HL-60/S4 treated with retinoic acid at 250 ng/mL for 4 days and 3 days (cell line): Measurements from ENCODE around the gene MYO10.
"Not testable (repeated sequence)": the region's sequence is repeated elsewhere in the genome, so short reads cannot be mapped to it uniquely, and the experiment has no call there.

Source experiments
- in situ Hi-C: fragments of 300-500 bp; cut with MboI; formaldehyde crosslinking; loops from 2 replicates; pipeline ENCODE4 v1.7.0; 2022; ENCODE audit warnings: low sequenced_read_pairs

MYO10 gene

GRCh38 chr5:16831326-16831725 lies 104.8 kb downstream of the MYO10 start:
- in situ Hi-C loops = not testable (repeated sequence)

- in situ Hi-C loops = no loop called here
Measured at GRCh38 chr5:16827755-16828154, 108.3 kb downstream of the MYO10 start.

GRCh38 chr5:16826379-16827125 lies 109.5 kb downstream of the MYO10 start:
- in situ Hi-C loops = no loop called here

- in situ Hi-C loops = no loop called here
Measured at GRCh38 chr5:16819522-16820167, 116.4 kb downstream of the MYO10 start.

- in situ Hi-C loops = no loop called here
Measured at GRCh38 chr5:16815432-16815831, 120.7 kb downstream of the MYO10 start.

- in situ Hi-C loops = no loop called here
Measured at GRCh38 chr5:16812911-16813310, 123.2 kb downstream of the MYO10 start.

GRCh38 chr5:16812448-16812847 lies 123.6 kb downstream of the MYO10 start:
- in situ Hi-C loops = no loop called here

- in situ Hi-C loops = no loop called here
Measured at GRCh38 chr5:16810208-16810854, 125.8 kb downstream of the MYO10 start.

- in situ Hi-C loops = no loop called here
Measured at GRCh38 chr5:16809395-16810207, 126.5 kb downstream of the MYO10 start.

GRCh38 chr5:16809010-16809394 lies 127.1 kb downstream of the MYO10 start:
- in situ Hi-C loops = no loop called here

GRCh38 chr5:16808021-16808420 lies 128.1 kb downstream of the MYO10 start:
- in situ Hi-C loops = no loop called here

- in situ Hi-C loops = no loop called here
Measured at GRCh38 chr5:16807547-16807864, 128.6 kb downstream of the MYO10 start.

GRCh38 chr5:16806711-16807546 lies 129.2 kb downstream of the MYO10 start:
- in situ Hi-C loops = no loop called here

- in situ Hi-C loops = no loop called here
Measured at GRCh38 chr5:16805486-16805885, 130.6 kb downstream of the MYO10 start.

GRCh38 chr5:16803831-16804230 lies 132.3 kb downstream of the MYO10 start:
- in situ Hi-C loops = no loop called here

- in situ Hi-C loops = no loop called here
Measured at GRCh38 chr5:16800477-16800876, 135.6 kb downstream of the MYO10 start.

GRCh38 chr5:16799796-16800195 lies 136.3 kb downstream of the MYO10 start:
- in situ Hi-C loops = loop anchor here (25.0 kb wide), 1 partner anchor 1513 kb away; no protein-coding TSS in a partner anchor

GRCh38 chr5:16797951-16798350 lies 138.1 kb downstream of the MYO10 start:
- in situ Hi-C loops = loop anchor here (25.0 kb wide), 1 partner anchor 1514 kb away; no protein-coding TSS in a partner anchor

GRCh38 chr5:16794269-16794913 lies 141.7 kb downstream of the MYO10 start:
- in situ Hi-C loops = loop anchor here (25.0 kb wide), 1 partner anchor 1518 kb away; no protein-coding TSS in a partner anchor
